Omental fat pad (tissue), 4 donors: ENCODE measurements around the gene DYDC1. TPM values are rescaled to one million over a fixed set of nuclear protein-coding genes. Genes with fewer than 3 reads are reported as not detected.
A peak's percentile ranks its signal among the peaks of the same experiment; 100 is the strongest.

ENCODE experiments used
- ATAC-seq: fragments of 150-250 bp; one replicate; pipeline ENCODE4 v1.9.1; 2016; ENCODE audit warnings: mild to moderate bottlenecking, moderate library complexity; ENCODE audit not compliant: low FRiP score
- DNase-seq: peaks from one replicate; pipeline ENCODE4 v3.0.0-alpha.2; 2019; ENCODE audit warnings: low spot score
- CTCF ChIP-seq, 3 donors: fragments of 450-650 bp; IDR thresholded peaks; one replicate each; pipeline ENCODE4 v1.5.1; 2016 to 2017; ENCODE audit warnings: antibody characterized with exemption in 3 of 3, mild to moderate bottlenecking in 3 of 3, moderate library complexity in 2 of 3
- total RNA-seq, 4 donors: library from RNA; depleted of rRNA; stranded (reverse); fragments of >200 nt; gene quantifications; one replicate each; pipeline ENCODE4 v1.1.0, GENCODE V29; 2016

The DYDC1 gene
- not detected for total RNA-seq

GRCh38 chr10:80356563-80356988 is at the start of gene DYDC1, which contains the start of gene DYDC2:
TSS of gene DYDC1 (minus strand) at chr10:80356755. CDS start at chr10:80352601, 4,154 bp downstream.
TSS of gene DYDC2 (plus strand) at chr10:80356781. CDS start at chr10:80362444, 5,663 bp downstream.
- DNase-seq (no peak), ATAC-seq (peak; percentile 22)
- TF ChIP-seq CTCF (IDR thresholded peaks at IDR 0.05) = no peak

DNA sequence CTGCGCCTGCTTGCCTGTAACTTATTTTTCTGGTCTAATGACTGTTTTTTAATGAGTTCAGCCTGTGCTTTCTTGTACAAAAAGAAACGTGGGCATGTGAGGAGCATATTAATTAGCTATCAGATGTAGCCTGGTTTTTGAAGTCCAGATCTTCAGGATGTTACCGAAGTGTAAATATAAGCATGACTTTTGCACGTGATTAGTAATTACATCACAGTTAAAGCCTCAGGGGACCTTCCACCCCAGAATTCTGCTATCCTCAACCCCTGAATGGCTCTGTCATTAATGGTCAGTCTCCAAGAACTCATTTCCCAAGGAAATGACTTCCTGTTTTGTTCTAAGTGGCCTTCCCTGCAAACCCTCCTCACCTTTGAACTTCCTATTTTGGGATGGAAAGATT is 49.6 kb upstream of the DYDC1 start:
- TF ChIP-seq CTCF (IDR thresholded peaks at IDR 0.05) = no peak
- DNase-seq = no peak
- ATAC-seq = no peak

- no peak for TF ChIP-seq CTCF (IDR thresholded peaks at IDR 0.05)
- DNase-seq = no peak
- no peak for ATAC-seq
Observed at GRCh38 chr10:80405626-80406025, 49.1 kb upstream of the DYDC1 start.

DNA sequence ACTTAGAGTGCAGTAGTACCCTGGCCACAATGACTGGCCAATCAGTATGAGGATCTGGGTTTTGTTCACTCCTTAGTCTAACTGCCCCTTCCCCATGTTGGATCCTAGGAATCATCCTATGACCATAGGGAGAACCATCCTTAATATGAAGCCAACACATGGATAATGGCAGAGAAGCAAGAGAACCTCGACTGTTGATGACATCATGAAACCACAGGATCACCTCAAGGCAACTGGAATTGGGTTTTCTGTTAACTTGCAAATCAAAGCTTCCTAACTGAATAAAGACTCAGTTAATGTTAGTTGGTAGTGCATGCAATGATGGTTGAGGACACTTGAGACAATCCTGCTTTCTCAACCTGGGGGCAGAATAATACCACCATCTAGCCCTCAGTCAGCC is 48.5 kb upstream of the DYDC1 start:
- TF ChIP-seq CTCF (IDR thresholded peaks at IDR 0.05) = no peak
- DNase-seq (no peak), ATAC-seq (no peak)

DNA sequence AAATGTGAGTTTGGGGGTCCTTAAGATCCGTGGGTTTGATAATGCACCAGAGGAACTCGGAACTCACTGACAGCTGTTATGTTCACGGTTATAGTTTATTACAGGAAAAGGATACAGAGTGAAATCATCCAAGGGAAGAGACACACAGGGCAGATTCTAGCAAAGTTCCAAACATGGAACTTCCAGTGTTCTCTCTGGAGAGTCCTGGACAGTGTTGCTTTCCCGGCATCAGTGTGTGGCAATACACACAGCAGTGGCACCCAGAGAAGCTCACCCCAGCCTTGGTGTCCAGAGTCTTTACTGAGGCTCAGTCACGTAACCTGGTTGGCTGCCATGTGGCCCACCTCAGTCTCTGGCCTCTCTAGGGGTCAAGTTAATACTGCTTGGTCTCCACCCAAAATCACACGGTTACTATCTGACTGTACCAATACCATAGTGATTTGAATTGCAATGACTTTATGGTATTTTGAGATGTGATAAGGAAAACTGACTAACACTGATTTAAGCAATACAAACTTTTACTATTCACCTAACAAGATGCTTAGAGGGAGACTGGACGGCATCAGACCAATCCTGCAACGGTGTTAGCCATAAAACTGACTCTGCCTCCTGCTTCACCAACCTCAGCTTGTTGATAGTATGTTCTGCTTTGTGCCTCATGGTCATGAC is 43.7 kb upstream of the DYDC1 start:
- DNase-seq (no peak), ATAC-seq (no peak)
- no peak for TF ChIP-seq CTCF (IDR thresholded peaks at IDR 0.05)

GRCh38 chr10:80397014-80397413 is 40.5 kb upstream of the DYDC1 start:
- ATAC-seq (no peak), DNase-seq (no peak)
- no peak for TF ChIP-seq CTCF (IDR thresholded peaks at IDR 0.05)

- no peak for DNase-seq
- ATAC-seq = no peak
- no peak for TF ChIP-seq CTCF (IDR thresholded peaks at IDR 0.05)
Observed at GRCh38 chr10:80394358-80394916, 37.9 kb upstream of the DYDC1 start.
